Activated naive CD4-positive, alpha-beta T cell treated with Interleukin-2 at 50 U/mL for 16 hours (primary cell): ENCODE measurements around the gene GPR78.

ENCODE experiments used
- DNase-seq: peaks from one replicate; pipeline ENCODE4 v3.0.0-alpha.2; 2020

GPR78 gene

GRCh38 chr4:8587469-8588195, 7.4 kb downstream of the GPR78 start:
- DNase-seq, result no peak

- no peak for DNase-seq
These were observed 7.9 kb downstream of the GPR78 start for GRCh38 chr4:8588196-8588470.

DNA sequence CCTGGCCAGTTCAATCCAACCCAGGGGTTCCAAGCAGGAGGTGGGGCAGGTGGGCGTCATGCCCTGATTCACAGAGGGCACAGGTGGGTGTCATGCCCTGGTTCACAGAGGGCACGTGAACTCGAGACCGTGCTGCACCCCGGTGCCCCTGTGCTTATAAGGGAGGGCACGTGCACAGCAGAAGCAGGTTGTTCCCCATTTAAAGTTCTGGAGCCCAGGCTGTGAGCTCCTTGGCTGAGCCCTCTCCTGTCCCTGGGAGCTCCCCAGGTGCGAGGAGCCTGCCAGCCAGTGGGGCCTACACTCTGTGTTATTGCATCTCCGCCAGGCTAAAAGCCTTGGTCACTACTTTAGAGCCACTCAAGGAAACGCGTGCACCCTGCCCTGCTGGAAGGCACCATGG, 9.1 kb downstream of the GPR78 start:
- no peak for DNase-seq

GRCh38 chr4:8589823-8590545, 9.8 kb downstream of the GPR78 start:
- no peak for DNase-seq

DNA sequence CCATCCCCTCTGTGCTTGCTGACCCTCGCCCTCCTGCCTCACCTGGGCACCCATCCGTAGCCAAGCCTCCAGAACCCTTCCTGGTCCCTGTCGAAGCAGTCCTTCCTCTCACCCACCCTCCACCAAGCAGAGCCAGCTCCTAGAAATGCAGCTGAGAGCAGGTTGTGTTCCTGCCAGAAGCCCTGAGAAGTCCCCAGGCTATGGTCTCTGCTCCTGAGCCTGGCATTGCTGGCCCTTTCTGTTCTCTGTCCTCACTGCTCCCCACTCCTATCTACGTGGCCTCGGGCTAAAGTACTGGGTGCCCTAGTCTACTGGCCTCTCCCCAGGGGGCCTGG, 10.3 kb downstream of the GPR78 start:
- DNase-seq, result no peak

GRCh38 chr4:8591114-8591513, 10.9 kb downstream of the GPR78 start:
- no peak for DNase-seq

DNA sequence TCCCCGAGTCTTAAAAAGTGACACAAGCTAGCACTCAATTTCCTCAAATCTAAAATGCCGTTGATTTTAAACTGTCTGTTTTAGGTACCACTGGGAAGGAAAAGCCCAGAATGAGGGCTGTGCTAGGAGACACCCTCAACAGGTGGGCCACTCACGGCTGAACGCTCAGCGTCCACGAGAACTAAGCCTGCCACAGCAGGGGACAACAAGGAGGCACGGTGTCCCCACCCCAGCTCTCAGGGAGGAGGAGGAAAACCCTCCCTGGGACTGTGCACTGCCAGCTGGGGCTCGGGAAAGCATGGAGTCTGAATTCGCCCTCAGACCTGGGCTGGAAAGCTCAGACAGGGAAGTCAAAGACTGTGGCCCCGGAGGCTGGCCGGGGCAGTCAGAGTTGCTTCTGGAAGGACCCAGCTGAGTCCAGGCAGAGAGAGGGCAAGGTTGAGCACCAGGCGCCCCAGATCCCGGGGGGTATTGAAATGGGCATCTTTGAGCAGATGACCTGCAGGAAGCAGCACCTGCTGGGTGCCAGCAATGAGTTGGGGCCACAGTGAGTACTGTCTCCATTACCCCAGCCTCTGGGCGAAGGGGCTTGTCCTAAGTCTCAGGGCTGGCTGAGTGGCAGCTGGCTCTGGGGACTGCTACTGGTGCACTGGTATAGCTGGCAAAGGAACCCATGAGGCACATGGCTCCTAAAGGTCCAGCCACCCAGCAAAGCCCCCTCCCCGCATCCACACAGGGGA, 11.6 kb downstream of the GPR78 start:
- no peak for DNase-seq

DNA sequence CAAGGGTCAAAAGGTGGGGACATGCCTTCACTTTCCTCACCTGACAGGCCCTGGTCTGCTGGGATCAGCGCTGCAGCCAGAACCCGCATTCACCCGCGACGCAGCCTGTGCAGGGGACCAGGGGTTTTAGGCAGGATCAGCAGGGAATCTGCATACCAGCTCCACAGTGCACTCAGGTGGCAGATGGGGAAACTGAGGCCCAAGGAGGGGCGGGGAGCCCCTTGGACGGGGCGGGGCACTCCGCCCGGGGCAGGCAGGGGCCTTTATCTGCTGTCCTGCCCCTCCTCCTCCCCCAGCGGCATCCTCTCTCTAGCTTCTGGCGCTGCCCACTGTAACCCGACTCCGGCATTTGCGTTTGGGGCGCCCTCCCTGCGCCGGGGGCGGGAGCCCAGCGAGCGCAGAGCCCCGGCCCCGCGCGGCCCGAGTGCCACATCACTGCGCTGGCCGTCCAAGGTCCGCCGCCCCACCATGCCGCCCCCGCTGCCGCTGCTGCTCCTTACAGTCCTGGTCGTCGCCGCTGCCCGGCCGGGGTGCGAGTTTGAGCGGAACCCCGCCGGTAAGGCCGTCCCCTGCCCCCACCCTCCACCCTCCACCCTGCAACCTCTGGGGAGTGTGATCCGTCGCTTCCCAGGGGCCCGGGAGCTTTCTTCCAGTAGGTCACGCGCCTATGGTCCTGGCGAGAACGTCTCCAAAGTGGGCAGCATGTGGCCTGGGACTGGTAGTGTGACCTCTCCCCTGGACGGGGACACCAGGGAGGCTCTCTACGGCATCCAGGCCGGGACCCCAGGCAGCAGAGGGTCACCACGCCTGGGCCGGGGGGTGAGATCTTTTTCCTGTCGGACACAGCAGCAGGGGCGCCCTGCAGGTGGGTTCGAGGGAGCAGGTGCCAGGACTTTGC, 12.4 kb downstream of the GPR78 start, which contains the start of gene CPZ:
Gene CPZ (plus strand): TSS at position 400 of the 898 bp plus-strand sequence. CDS start 69 bp downstream, at position 469.
- DNase-seq, result no peak

GRCh38 chr4:8593264-8594096, 13.3 kb downstream of the GPR78 start:
- DNase-seq, result no peak

DNA sequence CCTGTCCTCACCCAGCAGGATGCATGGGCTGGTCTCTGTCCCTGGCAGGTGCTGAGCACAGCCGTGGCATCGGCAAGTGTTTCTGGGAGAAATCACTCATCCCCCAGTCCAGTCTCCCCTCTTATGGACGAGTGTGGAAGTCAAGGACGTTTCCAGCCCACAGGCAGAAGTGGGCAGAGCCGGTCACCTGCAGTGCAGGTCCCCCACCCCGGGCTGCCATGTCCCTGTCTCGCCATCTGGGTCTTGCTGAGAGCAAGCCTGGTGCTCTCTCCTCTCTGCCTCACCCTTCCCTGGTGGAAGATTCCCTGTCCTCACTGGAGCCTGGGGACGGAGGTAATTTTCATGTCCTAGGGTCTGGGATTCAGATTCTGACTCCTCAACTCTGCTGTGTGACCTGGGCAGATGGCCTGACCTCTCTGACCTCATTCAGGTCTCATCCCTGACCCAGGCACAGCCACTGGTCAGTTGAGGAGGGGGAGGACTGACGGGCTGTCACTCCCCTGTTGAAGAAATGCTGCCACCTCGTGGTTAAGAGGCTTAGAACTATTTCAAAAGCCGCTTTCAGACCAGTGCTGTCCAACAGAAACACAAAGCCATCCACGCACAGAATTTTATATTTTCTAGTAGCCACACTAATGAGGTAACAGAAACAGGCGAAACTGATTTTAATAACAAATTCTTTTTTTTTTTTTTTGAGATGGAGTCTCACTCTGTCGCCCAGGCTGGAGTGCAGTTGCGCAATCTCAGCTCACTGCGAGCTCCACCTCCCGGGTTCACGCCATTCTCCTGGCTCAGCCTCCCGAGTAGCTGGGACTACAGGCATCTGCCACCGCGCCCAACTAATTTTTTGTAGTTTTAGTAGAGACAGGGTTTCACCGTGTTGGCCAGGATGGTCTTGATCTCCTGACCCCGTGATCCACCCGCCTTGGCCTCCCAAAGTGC, 14.2 kb downstream of the GPR78 start:
- DNase-seq, result no peak

DNA sequence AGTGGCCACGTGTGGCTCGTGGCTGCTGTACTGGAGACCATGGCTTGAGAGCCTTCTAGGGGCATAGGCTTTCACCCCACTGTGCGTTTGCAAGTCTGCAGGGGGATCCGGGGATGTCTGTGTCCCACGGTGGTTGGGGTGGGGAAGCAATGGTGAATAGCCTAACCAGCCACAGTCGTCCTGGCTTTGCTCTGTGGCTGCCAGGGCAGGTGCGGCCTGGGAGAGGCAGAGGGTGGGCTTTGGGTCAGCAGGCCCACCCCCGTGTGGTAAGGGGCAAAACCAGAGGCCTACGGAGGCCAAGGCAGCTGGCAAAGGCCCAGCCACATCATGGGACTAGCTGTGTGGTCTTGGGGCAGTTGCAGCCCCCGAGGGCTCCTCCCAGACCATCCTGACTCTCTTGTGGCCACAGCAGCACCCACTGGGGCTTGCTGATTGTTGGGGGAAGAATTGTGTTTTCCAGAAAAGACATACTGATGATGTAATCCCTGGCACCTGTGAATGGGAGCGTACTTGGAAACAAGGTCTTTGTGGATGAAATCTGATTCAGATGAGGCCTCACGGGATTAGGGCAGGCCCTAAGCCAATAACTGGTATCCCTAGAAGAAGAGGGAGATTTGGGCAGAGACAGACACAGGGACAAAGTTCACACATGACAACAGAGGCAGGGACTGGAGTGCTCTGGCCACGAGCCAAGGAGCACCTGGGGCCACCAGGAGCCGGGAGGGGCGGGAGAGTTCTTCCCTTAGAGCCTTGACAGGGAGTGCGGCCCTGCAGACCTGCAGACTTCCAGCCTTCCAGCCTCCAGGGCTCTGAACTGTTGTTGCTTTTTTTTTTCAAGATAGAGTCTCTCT, 15.3 kb downstream of the GPR78 start:
- DNase-seq, result no peak

- no peak for DNase-seq
These were observed 16.7 kb downstream of the GPR78 start for GRCh38 chr4:8596891-8597290.

DNA sequence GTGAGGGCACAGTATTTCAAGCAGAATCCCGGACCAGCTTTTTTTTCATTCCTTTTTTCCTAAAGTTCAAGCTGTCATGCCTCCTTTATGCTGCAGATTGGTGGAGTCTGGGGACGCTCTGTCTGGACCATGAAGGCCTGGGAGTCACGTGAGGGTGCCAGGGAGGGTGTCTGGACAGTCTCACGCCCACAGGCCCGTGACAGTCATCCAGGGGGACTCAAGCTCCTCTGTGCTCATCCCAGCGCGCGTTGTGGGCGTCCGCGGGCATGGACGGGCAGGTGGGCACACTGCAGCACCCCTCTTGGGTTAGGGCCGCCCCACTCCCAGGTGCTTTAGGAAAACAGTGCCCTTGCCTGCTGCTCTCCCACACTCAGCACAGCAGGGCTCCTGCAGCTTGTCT, 17.1 kb downstream of the GPR78 start:
- no peak for DNase-seq

GRCh38 chr4:8597791-8598190, 17.6 kb downstream of the GPR78 start:
- DNase-seq, result no peak

DNA sequence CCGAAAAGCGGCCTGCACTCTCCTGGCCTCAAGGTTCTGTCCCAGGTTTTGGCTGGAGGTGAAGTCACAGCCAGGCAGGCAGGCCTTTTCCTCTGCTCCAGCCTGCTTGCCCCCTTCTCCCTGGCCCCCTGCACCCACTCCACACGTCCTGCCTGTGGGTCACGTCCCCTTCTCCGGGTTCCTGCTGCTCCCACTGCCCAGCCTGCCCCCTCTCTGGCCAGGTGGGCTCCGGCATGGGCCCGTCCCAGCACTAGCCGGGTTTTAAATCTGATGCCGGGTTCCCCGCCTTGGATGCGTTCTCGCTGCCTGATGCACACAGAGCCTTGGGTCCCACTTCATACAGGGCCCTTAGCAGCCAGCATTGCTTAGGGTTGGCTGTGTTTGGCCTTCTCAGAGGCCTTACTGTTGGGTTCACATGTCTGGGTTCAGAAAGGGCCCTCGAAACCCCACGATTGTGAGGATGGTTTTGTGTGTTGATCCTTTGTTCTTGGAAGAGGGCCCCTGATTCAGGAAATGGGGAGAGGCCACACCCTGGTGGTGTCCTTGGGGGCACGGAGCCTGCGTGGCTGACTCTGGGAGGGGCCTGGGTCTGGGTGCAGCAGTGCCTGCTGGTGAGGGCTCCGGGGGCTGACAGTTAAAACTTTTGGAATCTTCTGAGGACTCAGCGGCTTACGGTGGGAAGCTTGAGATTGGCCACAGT, 18.3 kb downstream of the GPR78 start:
- no peak for DNase-seq

- DNase-seq, result no peak
These were observed 18.9 kb downstream of the GPR78 start for GRCh38 chr4:8599091-8599460.

- no peak for DNase-seq
These were observed 19.5 kb downstream of the GPR78 start for GRCh38 chr4:8599657-8600056.

DNA sequence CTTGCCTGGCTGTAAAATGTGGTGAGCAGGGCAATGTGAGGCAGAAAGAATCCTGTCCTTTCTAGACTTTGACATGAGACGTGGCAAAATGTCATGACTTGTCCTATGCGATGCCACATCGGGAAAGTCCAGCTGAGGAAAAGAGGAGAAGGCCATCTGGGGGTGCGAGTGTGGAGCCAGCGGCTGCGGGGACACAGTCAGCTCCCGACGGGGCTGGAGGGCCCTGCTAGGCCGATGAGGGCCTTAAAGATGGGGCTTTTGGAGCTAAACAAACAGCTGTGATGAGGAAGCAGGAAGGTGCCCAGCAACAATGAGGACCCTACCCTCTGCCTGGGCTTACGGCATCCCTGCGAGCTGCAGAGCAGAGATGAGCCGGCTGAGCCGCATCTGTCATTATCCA, 20.1 kb downstream of the GPR78 start:
- DNase-seq, result no peak

GRCh38 chr4:8600686-8601085, 20.5 kb downstream of the GPR78 start:
- no peak for DNase-seq
